ENCODE measurements around the gene RAB11FIP3. TPM values are rescaled to one million over a fixed set of nuclear protein-coding genes. Genes with fewer than 3 reads are reported as not detected.

Gene RAB11FIP3
- polyA plus RNA-seq, 2 of the 4 experiments (the other 2 are of a cell fraction), result 6.7 to 18.0 TPM

- peaks cover 45% of the 10 kb centered on the region for H3K4me1 ChIP-seq
- TF ChIP-seq JUNB (IDR thresholded peaks at IDR 0.05) (no peak), CBX8 (IDR thresholded peaks at IDR 0.05) (no peak), ZSCAN20 (CRISPR knock-in tag; IDR thresholded peaks at IDR 0.05) (no peak), FOSL2 (IDR thresholded peaks at IDR 0.05) (no peak), FOSL2 (CRISPR knock-in tag; IDR thresholded peaks at IDR 0.05) (no peak), JUN (IDR thresholded peaks at IDR 0.05) (no peak), KDM1A (IDR thresholded peaks at IDR 0.05; ENCODE audit: low read depth) (no peak), POLR2AphosphoS2 (conservative IDR thresholded peaks at IDR 0.05; ENCODE audit: low read length) (no peak), CEBPB (IDR thresholded peaks at IDR 0.05) (no peak), CHD4 (IDR thresholded peaks at IDR 0.05; ENCODE audit: borderline replicate concordance) (no peak), EHMT2 (IDR thresholded peaks at IDR 0.05; ENCODE audit: low read depth) (no peak)
- TF ChIP-seq, protein P1, sequence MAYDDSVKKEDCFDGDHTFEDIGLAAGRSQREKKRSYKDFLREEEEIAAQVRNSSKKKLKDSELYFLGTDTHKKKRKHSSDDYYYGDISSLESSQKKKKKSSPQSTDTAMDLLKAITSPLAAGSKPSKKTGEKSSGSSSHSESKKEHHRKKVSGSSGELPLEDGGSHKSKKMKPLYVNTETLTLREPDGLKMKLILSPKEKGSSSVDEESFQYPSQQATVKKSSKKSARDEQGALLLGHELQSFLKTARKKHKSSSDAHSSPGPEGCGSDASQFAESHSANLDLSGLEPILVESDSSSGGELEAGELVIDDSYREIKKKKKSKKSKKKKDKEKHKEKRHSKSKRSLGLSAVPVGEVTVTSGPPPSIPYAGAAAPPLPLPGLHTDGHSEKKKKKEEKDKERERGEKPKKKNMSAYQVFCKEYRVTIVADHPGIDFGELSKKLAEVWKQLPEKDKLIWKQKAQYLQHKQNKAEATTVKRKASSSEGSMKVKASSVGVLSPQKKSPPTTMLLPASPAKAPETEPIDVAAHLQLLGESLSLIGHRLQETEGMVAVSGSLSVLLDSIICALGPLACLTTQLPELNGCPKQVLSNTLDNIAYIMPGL (CRISPR knock-in tag; IDR thresholded peaks at IDR 0.05; ENCODE audit: borderline replicate concordance), result no peak
- TF ChIP-seq, protein P2, sequence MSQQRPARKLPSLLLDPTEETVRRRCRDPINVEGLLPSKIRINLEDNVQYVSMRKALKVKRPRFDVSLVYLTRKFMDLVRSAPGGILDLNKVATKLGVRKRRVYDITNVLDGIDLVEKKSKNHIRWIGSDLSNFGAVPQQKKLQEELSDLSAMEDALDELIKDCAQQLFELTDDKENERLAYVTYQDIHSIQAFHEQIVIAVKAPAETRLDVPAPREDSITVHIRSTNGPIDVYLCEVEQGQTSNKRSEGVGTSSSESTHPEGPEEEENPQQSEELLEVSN (IDR thresholded peaks at IDR 0.05; ENCODE audit: borderline replicate concordance, low read depth), result no peak
- WGBS (ENCODE audit: missing lambda C conversion rate), result 86% methylated on average over 22 of the region's 22 CpGs
- POLR2A ChIA-PET, result interaction anchor here (0.6 to 1.3 kb wide), 2 partner anchors 13 to 183 kb away, joined by 5 to 9 read pairs; no protein-coding TSS in a partner anchor
- peak overlapping the region in 1 of 2 experiments; percentile 88; a peak in 2 of 6 replicates for H3K27ac ChIP-seq
- FAIRE-seq (no peak), ATAC-seq (no peak), DNase-seq (ENCODE audit: low read depth in 1 of 2, low spot score in 1 of 2) (peak in 1 of 2 experiments; percentile 19)
- peak overlapping the region; percentile 84; the same call in 1 of the 3 replicates for H3K4me2 ChIP-seq
- CTCF ChIA-PET, result interaction anchor here (1.2 to 2.3 kb wide), 2 partner anchors 25 to 127 kb away, joined by 3 to 14 read pairs; partner anchors contain the start of gene RAB11FIP3
- no peak overlapping the region for H3K4me3 ChIP-seq
- H3K9me3 ChIP-seq, result no peaks in the 10 kb centered on the region
These were observed 26.0 kb upstream of the RAB11FIP3 start for GRCh38 chr16:399340-400019.

DNA sequence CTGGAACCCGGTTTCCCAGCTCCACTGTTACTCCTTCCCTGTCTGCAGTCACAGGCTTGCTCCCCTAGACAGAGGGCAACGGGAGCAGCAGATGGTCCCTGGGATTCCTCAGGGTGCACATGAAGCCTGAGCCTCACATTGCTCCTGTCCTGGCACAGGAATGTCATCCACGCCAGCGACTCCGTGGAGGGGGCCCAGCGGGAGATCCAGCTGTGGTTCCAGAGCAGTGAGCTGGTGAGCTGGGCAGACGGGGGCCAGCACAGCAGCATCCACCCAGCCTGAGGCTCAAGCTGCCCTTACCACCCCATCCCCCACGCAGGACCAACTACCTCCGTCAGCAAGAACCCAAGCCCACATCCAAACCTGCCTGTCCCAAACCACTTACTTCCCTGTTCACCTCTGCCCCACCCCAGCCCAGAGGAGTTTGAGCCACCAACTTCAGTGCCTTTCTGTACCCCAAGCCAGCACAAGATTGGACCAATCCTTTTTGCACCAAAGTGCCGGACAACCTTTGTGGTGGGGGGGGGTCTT, 25.3 kb upstream of the RAB11FIP3 start:
- Histone ChIP-seq H3K4me1 (peaks cover 45% of the 10 kb centered on the region), H3K9me3 (no peaks in the 10 kb centered on the region), H3K4me3 (peak overlapping the region; percentile 64; the same call in 2 of the 3 replicates), H3K27ac (peak overlapping the region; percentile 81 to 88; a peak in 4 of 6 replicates), H3K4me2 (peak overlapping the region; percentile 84)
- TF ChIP-seq RARB (CRISPR knock-in tag; IDR thresholded peaks at IDR 0.05) (no peak), PHF8 (IDR thresholded peaks at IDR 0.05; ENCODE audit: borderline replicate concordance, low read depth) (no peak)
- ChIA-PET CTCF (interaction anchor here (1.2 to 2.3 kb wide), 3 partner anchors 8 to 126 kb away, joined by 3 to 14 read pairs (median 11); partner anchors contain the start of gene RAB11FIP3), POLR2A (interaction anchor here (0.6 to 1.3 kb wide), 2 partner anchors 13 to 184 kb away, joined by 5 to 9 read pairs; no protein-coding TSS in a partner anchor)
- ATAC-seq, result no peak
- 51% methylated on average over 5 of the region's 10 CpGs for WGBS (ENCODE audit: missing lambda C conversion rate)
- FAIRE-seq, result no peak
- DNase-seq (ENCODE audit: low read depth in 1 of 2, low spot score in 1 of 2), result peak in 1 of 2 experiments; percentile 28

DNA sequence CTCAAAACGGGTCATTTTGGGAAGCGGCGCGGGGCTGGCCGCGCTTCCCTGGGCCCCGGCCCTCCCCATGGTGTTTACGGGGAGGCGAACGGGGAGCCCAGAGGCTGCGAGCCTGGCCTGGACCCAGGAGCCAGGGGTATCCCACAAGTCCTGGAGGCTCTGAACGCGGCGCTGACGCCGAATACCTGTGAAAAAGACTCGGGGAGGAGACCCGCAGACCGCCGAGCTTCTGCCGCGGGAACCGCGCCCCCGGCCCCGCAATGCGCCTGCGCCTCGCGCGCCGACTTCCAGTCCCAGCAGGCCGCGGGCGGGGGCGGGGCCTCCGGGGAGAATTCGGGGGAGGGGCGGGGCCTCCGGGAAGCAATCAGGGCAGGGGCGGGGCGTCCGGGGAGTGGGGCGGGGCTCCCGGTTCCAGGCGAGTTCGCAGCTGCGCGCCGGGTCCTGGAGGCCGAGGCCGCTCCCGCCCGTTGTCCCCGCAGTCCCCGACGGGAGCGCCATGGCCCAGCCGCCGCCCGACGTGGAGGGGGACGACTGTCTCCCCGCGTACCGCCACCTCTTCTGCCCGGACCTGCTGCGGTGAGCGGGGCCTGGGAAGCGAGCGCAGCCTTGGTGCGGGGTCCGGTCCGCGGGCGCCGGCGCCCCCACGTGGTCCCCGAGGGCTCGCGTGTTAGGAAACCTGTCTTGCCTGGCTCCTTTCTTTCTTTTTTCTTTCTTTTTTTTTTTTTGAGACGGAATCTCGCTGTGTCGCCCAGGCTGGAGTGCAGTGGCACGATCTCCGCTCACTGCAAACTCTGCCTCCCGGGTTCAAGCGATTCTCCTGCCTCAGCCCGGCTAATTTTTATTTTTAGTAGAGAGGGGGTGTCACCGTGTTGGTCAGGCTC, 23.7 kb upstream of the RAB11FIP3 start, which contains the start of gene DECR2:
DECR2 (plus strand) TSS at position 418 of the 881 bp plus-strand sequence; CDS start at position 497, 79 bp downstream.
- Histone ChIP-seq H3K9me3 (no peaks in the 10 kb centered on the region), H3K4me2 (peak within 1 kb of the TSS; percentile 84), H3K4me1 (peaks cover 37% of the 10 kb centered on the region), H3K4me3 (peak within 1 kb of the TSS; percentile 64), H3K27ac (peak within 1 kb of the TSS; percentile 81 to 88)
- ChIA-PET CTCF (interaction anchor here (0.6 to 2.3 kb wide), 8 partner anchors 9 to 339 kb away, joined by 3 to 14 read pairs (median 4); partner anchors contain the start of gene RAB11FIP3), POLR2A (interaction anchor here (0.6 to 1.7 kb wide), 10 partner anchors 12 to 330 kb away, joined by 3 to 6 read pairs (median 4); partner anchors contain the start of genes MRPL28 and RAB11FIP3)
- FAIRE-seq (no peak), DNase-seq (ENCODE audit: low read depth in 1 of 2, low spot score in 1 of 2) (peak; percentile 80 to 93), ATAC-seq (peak; percentile 57 to 76)
- under 1% methylated on average over 35 of the region's 91 CpGs for WGBS (ENCODE audit: missing lambda C conversion rate)
- TF ChIP-seq RFX5 (IDR thresholded peaks at IDR 0.05), result no peak
- no peak for TF ChIP-seq CBX8 (IDR thresholded peaks at IDR 0.05)
- 0 out of 2 replicates have a peak, but pooled peaks have one; percentile 9 for TF ChIP-seq KDM5A (IDR thresholded peaks at IDR 0.05)
- TF ChIP-seq FOSB (CRISPR knock-in tag; IDR thresholded peaks at IDR 0.05), result no peak
- TF ChIP-seq, protein P2 (IDR thresholded peaks at IDR 0.05; ENCODE audit: borderline replicate concordance, low read depth), result peak; percentile 66; the same call in 1 of the 2 replicates
- TF ChIP-seq PHF8 (IDR thresholded peaks at IDR 0.05; ENCODE audit: borderline replicate concordance, low read depth), result peak; percentile 70
- TF ChIP-seq MAZ (IDR thresholded peaks at IDR 0.05; ENCODE audit: borderline replicate concordance, low read depth, low read length), result no peak
- 0 out of 2 replicates have a peak, but pooled peaks have one; percentile 36 for TF ChIP-seq RNF2 (IDR thresholded peaks at IDR 0.05; ENCODE audit: borderline replicate concordance, low read depth)
- TF ChIP-seq, protein P3, sequence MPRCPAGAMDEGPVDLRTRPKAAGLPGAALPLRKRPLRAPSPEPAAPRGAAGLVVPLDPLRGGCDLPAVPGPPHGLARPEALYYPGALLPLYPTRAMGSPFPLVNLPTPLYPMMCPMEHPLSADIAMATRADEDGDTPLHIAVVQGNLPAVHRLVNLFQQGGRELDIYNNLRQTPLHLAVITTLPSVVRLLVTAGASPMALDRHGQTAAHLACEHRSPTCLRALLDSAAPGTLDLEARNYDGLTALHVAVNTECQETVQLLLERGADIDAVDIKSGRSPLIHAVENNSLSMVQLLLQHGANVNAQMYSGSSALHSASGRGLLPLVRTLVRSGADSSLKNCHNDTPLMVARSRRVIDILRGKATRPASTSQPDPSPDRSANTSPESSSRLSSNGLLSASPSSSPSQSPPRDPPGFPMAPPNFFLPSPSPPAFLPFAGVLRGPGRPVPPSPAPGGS (IDR thresholded peaks at IDR 0.05), result peak; percentile 58; the same call in 2 of the 3 replicates
- TF ChIP-seq MAFK (IDR thresholded peaks at IDR 0.05; ENCODE audit: partially characterized antibody), result no peak
- no peak for TF ChIP-seq ZNF302 (CRISPR knock-in tag; IDR thresholded peaks at IDR 0.05)

All from A549 (cell line).